HepG2 (cell line): ENCODE data around the gene RANBP3. TPM values are rescaled to one million over a fixed set of nuclear protein-coding genes. Genes with fewer than 3 reads are reported as not detected.

ENCODE experiments used
- AGO1 ChIP-seq: fragments of 200-400 bp; formaldehyde crosslinking; IDR thresholded peaks from 2 replicates; pipeline ENCODE4 v1.6.1; 2017; ENCODE audit warnings: mild to moderate bottlenecking, low read depth, low read length, moderate library complexity; ENCODE audit not compliant: poor library complexity, severe bottlenecking
- AGO2 ChIP-seq: fragments of 200-400 bp; formaldehyde crosslinking; optimal IDR thresholded peaks from 2 replicates; pipeline ENCODE3; 2017; ENCODE audit warnings: mild to moderate bottlenecking, low read depth, low read length, moderate library complexity
- EHMT2 ChIP-seq: fragments of 200-600 bp; sonication (generic); IDR thresholded peaks from 2 replicates; pipeline ENCODE4 v1.7.0; 2017; ENCODE audit warnings: antibody characterized with exemption, low read depth, low read length, borderline replicate concordance
- NFKBIZ ChIP-seq: IDR thresholded peaks from 2 replicates; pipeline ENCODE4 v1.6.1; 2018; ENCODE audit warnings: missing genetic modification reagents, missing compliant biosample characterization
- RXRA ChIP-seq: sonication (generic); formaldehyde crosslinking; IDR thresholded peaks from 2 replicates; pipeline ENCODE4 v1.5.1; 2020; ENCODE audit warnings: missing genetic modification reagents
- XBP1 ChIP-seq: sonication (generic); formaldehyde crosslinking; IDR thresholded peaks from 2 replicates; pipeline ENCODE4 v1.5.0; 2020; ENCODE audit warnings: missing genetic modification reagents
- ZNF446 ChIP-seq: sonication (generic); formaldehyde crosslinking; IDR thresholded peaks from 2 replicates; pipeline ENCODE4 v1.5.0; 2020; ENCODE audit warnings: mild to moderate bottlenecking, missing genetic modification reagents
- ZNF670 ChIP-seq: sonication (generic); formaldehyde crosslinking; IDR thresholded peaks from 2 replicates; pipeline ENCODE4 v1.8.0; 2022; ENCODE audit warnings: mild to moderate bottlenecking, missing genetic modification reagents, borderline replicate concordance
- ZNF792 ChIP-seq: IDR thresholded peaks from 2 replicates; pipeline ENCODE4 v1.6.1; 2016
- polyA plus RNA-seq, 8 experiments: library from polyadenylated mRNA; depleted of rRNA in 3 of 8; stranded (reverse) in 7 of 8; unstranded in 1 of 8; fragments of >200 nt; fragmentation: Illumina TruSeq in 4 of 8; extraction: Trizol in 4 of 8; gene quantifications; 2 replicates each; pipeline versions ENCODE4 v1.2.1 to v1.2.3, GENCODE V29; 2011 to 2016; ENCODE audit warnings: low read depth in 4 of 8, missing spikeins in 1 of 8, mixed read lengths in 1 of 8; ENCODE audit not compliant: insufficient read depth in 1 of 8
- total RNA-seq, 5 experiments: library from RNA; depleted of rRNA; stranded (reverse); fragments of >200 nt; fragmentation: Illumina TruSeq; extraction: Trizol; gene quantifications; 2 replicates each; pipeline ENCODE4 v1.2.3, GENCODE V29; 2016; ENCODE audit warnings: low read depth in 1 of 5
- TF ChIP-seq, protein P1 (sequence below): sonication (generic); formaldehyde crosslinking; IDR thresholded peaks from 2 replicates; pipeline ENCODE4 v1.4.0; 2020; ENCODE audit warnings: mild to moderate bottlenecking, missing genetic modification reagents, borderline replicate concordance
- TF ChIP-seq, protein P2 (sequence below): sonication (generic); formaldehyde crosslinking; IDR thresholded peaks from 2 replicates; pipeline ENCODE4 v1.5.0; 2020; ENCODE audit warnings: missing genetic modification reagents
- TF ChIP-seq, protein P3 (sequence below): IDR thresholded peaks from 2 replicates; pipeline ENCODE4 v1.6.1; 2016; ENCODE audit warnings: missing biosample characterization, missing genetic modification reagents, low read depth
- TF ChIP-seq, protein P4 (sequence below): sonication (generic); formaldehyde crosslinking; IDR thresholded peaks from 2 replicates; pipeline ENCODE4 v1.5.0; 2020; ENCODE audit warnings: mild to moderate bottlenecking, missing genetic modification reagents
- TF ChIP-seq, protein P5 (sequence below): sonication (generic); formaldehyde crosslinking; IDR thresholded peaks from 2 replicates; pipeline ENCODE4 v1.5.1; 2020; ENCODE audit warnings: mild to moderate bottlenecking, missing genetic modification reagents, borderline replicate concordance

RANBP3 gene
- total and polyA plus RNA-seq, 2 of the 13 experiments (the other 11 are each of a cell fraction or from before 2014, with no cell fraction given): 39.5 to 149 TPM

DNA sequence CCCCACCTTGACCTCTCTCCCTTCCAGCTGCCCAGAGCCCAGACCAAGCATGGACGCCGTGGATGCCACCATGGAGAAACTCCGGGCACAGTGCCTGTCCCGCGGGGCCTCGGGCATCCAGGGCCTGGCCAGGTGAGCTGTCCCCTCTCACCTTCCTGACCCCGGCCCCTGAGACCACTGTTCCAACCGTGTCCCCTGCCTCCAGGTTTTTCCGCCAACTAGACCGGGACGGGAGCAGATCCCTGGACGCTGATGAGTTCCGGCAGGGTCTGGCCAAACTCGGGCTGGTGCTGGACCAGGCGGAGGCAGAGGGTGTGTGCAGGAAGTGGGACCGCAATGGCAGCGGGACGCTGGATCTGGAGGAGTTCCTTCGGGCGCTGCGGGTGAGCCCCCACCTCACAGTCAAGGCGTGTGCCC is 63.6 kb downstream of the RANBP3 start (continued):
- TF ChIP-seq AGO1 (peak; percentile 5), ZNF446 (CRISPR knock-in tag) (no peak), AGO2 (peak; percentile 80), ZNF792 (CRISPR knock-in tag) (no peak), NFKBIZ (CRISPR knock-in tag) (no peak), XBP1 (no peak), RXRA (CRISPR knock-in tag) (0 out of 2 replicates have a peak, but pooled peaks have one; percentile 7), EHMT2 (no peak), ZNF670 (CRISPR knock-in tag) (no peak)
- TF ChIP-seq, protein P1, sequence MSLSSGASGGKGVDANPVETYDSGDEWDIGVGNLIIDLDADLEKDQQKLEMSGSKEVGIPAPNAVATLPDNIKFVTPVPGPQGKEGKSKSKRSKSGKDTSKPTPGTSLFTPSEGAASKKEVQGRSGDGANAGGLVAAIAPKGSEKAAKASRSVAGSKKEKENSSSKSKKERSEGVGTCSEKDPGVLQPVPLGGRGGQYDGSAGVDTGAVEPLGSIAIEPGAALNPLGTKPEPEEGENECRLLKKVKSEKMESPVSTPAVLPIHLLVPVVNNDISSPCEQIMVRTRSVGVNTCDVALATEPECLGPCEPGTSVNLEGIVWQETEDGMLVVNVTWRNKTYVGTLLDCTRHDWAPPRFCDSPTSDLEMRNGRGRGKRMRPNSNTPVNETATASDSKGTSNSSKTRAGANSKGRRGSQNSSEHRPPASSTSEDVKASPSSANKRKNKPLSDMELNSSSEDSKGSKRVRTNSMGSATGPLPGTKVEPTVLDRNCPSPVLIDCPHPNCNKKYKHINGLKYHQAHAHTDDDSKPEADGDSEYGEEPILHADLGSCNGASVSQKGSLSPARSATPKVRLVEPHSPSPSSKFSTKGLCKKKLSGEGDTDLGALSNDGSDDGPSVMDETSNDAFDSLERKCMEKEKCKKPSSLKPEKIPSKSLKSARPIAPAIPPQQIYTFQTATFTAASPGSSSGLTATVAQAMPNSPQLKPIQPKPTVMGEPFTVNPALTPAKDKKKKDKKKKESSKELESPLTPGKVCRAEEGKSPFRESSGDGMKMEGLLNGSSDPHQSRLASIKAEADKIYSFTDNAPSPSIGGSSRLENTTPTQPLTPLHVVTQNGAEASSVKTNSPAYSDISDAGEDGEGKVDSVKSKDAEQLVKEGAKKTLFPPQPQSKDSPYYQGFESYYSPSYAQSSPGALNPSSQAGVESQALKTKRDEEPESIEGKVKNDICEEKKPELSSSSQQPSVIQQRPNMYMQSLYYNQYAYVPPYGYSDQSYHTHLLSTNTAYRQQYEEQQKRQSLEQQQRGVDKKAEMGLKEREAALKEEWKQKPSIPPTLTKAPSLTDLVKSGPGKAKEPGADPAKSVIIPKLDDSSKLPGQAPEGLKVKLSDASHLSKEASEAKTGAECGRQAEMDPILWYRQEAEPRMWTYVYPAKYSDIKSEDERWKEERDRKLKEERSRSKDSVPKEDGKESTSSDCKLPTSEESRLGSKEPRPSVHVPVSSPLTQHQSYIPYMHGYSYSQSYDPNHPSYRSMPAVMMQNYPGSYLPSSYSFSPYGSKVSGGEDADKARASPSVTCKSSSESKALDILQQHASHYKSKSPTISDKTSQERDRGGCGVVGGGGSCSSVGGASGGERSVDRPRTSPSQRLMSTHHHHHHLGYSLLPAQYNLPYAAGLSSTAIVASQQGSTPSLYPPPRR (CRISPR knock-in tag): no peak
- TF ChIP-seq, protein P2, sequence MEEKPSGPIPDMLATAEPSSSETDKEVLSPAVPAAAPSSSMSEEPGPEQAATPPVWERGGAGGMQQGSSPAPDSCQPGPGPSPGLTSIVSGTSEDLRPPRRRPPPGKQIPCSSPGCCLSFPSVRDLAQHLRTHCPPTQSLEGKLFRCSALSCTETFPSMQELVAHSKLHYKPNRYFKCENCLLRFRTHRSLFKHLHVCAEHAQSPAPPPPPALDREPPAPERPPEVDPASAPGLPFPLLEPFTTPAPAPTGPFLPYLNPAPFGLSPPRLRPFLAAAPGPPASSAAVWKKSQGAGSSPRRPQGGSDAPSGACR: 0 out of 2 replicates have a peak, but pooled peaks have one; percentile 45
- TF ChIP-seq, protein P3, sequence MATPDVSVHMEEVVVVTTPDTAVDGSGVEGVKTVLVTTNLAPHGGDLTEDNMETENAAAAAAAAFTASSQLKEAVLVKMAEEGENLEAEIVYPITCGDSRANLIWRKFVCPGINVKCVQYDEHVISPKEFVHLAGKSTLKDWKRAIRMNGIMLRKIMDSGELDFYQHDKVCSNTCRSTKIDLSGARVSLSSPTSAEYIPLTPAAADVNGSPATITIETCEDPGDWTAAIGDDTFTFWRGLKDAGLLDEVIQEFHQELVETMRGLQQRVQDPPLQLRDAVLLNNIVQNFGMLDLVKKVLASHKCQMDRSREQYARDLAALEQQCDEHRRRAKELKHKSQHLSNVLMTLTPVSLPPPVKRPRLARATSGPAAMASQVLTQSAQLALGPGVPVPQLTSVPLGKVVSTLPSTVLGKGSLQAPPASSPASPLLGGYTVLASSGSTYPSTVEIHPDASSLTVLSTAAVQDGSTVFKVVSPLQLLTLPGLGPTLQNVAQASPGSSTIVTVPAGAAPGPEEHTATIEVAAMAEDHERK (CRISPR knock-in tag): no peak
- TF ChIP-seq, protein P4, sequence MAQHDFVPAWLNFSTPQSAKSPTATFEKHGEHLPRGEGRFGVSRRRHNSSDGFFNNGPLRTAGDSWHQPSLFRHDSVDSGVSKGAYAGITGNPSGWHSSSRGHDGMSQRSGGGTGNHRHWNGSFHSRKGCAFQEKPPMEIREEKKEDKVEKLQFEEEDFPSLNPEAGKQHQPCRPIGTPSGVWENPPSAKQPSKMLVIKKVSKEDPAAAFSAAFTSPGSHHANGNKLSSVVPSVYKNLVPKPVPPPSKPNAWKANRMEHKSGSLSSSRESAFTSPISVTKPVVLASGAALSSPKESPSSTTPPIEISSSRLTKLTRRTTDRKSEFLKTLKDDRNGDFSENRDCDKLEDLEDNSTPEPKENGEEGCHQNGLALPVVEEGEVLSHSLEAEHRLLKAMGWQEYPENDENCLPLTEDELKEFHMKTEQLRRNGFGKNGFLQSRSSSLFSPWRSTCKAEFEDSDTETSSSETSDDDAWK: no peak
- TF ChIP-seq, protein P5, sequence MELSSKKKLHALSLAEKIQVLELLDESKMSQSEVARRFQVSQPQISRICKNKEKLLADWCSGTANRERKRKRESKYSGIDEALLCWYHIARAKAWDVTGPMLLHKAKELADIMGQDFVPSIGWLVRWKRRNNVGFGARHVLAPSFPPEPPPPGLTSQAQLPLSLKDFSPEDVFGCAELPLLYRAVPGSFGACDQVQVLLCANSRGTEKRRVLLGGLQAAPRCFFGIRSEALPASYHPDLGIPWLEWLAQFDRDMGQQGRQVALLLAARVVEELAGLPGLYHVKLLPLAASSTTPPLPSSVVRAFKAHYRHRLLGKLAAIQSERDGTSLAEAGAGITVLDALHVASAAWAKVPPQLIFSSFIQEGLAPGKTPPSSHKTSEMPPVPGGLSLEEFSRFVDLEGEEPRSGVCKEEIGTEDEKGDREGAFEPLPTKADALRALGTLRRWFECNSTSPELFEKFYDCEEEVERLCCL (CRISPR knock-in tag): no peak
